Measurements from ENCODE around the gene TLX2.

The TLX2 gene

DNA sequence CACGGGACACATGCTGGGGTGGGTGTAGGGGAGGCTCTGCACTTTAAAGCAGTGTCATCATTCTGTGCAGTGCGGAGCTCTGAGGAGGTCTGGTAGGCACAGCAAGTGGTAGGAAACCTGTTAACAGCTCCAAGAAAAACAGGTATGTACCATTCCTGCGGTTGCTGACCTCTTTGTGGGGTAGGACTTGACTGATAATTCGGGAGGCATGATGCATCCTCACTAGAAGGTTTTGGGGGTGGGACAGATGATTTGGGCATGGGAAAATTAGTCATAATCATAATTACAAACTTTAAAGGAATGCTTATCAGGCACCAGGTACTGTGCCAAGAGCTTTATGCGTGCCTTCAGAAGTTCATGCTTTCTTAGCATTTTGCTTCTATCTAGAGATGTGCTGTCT is 50.0 kb downstream of the TLX2 start:
- no peak overlapping the region for H3K4me3 ChIP-seq (replicated peaks; ENCODE audit: low read depth, low read length)
- no peak for DNase-seq (ENCODE audit: extremely low read depth, low read depth)
- TF ChIP-seq, protein P1, sequence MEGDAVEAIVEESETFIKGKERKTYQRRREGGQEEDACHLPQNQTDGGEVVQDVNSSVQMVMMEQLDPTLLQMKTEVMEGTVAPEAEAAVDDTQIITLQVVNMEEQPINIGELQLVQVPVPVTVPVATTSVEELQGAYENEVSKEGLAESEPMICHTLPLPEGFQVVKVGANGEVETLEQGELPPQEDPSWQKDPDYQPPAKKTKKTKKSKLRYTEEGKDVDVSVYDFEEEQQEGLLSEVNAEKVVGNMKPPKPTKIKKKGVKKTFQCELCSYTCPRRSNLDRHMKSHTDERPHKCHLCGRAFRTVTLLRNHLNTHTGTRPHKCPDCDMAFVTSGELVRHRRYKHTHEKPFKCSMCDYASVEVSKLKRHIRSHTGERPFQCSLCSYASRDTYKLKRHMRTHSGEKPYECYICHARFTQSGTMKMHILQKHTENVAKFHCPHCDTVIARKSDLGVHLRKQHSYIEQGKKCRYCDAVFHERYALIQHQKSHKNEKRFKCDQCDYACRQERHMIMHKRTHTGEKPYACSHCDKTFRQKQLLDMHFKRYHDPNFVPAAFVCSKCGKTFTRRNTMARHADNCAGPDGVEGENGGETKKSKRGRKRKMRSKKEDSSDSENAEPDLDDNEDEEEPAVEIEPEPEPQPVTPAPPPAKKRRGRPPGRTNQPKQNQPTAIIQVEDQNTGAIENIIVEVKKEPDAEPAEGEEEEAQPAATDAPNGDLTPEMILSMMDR (IDR thresholded peaks at IDR 0.05; ENCODE audit: low read depth, low read length, missing control alignments): no peak

DNA sequence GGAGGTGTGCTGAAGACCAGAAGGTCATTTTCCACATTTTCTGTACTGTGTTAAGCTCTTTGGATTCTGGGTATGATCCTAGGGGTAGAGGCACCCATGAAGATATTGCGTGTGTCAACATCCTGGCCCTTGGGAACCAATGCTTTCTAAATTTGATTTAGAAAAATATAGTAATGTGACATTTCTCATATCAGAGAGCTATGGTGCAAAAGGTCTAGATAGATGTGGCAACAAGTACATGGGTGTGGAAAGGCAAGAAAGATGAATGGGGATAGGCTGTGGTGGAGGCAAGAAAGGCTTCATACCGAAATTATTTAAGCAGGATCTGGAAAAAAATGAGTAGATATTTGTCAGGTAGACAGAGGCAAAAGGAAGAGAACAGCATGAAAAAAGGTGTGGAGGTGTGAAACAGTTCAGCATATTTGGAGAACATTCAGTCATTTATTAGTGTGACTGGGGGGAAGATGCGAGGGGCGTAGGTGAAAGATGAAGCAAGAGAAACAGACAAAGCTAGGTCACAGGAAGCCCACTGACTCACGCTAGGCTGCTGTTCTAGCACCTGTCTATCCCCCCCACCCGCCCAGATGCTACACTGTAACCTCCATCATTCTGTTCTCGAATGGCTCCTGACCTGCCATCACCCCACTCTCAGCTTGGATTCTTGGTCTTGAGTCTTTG is 52.0 kb downstream of the TLX2 start:
- H3K4me3 ChIP-seq (replicated peaks; ENCODE audit: low read depth, low read length): no peak overlapping the region
- TF ChIP-seq, protein P1 (IDR thresholded peaks at IDR 0.05; ENCODE audit: low read depth, low read length, missing control alignments): no peak
- no peak for DNase-seq (ENCODE audit: extremely low read depth, low read depth)

DNA sequence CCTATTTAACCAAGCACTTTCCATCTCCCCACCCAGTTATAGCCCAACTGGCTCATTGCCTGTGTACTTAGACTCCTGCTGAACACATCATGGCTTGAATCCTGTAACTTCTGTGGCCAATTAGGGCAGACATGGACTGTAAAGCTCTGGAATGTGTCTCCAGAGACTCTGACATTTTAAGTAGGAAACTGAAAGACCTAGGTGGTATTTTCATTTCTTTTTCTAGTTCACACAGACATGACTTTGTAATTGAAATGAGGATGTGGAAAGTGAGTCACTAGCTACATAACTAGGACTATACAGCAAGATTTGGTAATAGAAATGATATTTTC is 52.5 kb downstream of the TLX2 start:
- no peak overlapping the region for H3K4me3 ChIP-seq (replicated peaks; ENCODE audit: low read depth, low read length)
- peak; percentile 84 for DNase-seq (ENCODE audit: extremely low read depth, low read depth)
- TF ChIP-seq, protein P1 (IDR thresholded peaks at IDR 0.05; ENCODE audit: low read depth, low read length, missing control alignments): no peak
